ENCODE measurements around the gene PLVAP. TPM values are rescaled to one million over a fixed set of nuclear protein-coding genes. Genes with fewer than 3 reads are reported as not detected.

Gene PLVAP
- total and polyA plus RNA-seq, 9 of the 15 experiments (the other 6 are each of a cell fraction or from before 2014, with no cell fraction given): 0.09 to 0.84 (median 0.51) TPM; not detected in 4

DNA sequence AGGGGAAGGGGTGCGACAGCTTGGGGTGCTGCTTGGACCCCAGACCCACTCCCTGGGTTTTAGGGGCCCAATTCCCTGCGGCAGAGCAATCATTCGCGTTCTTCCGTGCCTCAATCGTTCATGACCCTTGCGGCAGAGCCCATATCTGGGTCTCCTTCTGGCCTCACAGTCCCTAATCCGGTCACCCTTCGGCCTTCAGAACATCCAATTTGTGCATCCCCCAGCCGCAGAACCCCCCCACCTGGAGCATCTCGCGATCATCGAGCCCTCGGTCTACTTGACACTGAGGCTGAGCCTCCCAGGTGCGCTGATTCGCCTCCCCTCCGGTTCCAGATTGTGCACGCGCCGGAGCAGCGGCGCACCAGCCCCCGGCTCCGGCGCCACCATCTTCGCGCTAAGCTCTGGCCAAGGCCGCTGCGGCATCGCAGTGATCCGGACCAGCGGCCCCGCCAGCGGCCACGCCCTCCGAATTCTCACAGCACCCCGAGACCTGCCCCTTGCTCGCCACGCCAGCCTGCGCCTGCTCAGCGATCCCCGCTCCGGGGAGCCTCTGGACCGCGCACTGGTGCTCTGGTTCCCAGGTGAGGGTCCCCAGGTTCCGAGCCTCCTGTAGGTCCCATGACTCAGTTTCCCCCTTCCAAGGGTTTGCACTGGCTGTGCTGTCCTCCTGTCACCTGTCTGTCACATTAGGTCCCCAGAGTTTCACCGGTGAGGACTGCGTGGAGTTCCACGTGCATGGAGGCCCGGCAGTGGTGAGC is 39.3 kb downstream of the PLVAP start (continued):
- TF ChIP-seq, protein P1, sequence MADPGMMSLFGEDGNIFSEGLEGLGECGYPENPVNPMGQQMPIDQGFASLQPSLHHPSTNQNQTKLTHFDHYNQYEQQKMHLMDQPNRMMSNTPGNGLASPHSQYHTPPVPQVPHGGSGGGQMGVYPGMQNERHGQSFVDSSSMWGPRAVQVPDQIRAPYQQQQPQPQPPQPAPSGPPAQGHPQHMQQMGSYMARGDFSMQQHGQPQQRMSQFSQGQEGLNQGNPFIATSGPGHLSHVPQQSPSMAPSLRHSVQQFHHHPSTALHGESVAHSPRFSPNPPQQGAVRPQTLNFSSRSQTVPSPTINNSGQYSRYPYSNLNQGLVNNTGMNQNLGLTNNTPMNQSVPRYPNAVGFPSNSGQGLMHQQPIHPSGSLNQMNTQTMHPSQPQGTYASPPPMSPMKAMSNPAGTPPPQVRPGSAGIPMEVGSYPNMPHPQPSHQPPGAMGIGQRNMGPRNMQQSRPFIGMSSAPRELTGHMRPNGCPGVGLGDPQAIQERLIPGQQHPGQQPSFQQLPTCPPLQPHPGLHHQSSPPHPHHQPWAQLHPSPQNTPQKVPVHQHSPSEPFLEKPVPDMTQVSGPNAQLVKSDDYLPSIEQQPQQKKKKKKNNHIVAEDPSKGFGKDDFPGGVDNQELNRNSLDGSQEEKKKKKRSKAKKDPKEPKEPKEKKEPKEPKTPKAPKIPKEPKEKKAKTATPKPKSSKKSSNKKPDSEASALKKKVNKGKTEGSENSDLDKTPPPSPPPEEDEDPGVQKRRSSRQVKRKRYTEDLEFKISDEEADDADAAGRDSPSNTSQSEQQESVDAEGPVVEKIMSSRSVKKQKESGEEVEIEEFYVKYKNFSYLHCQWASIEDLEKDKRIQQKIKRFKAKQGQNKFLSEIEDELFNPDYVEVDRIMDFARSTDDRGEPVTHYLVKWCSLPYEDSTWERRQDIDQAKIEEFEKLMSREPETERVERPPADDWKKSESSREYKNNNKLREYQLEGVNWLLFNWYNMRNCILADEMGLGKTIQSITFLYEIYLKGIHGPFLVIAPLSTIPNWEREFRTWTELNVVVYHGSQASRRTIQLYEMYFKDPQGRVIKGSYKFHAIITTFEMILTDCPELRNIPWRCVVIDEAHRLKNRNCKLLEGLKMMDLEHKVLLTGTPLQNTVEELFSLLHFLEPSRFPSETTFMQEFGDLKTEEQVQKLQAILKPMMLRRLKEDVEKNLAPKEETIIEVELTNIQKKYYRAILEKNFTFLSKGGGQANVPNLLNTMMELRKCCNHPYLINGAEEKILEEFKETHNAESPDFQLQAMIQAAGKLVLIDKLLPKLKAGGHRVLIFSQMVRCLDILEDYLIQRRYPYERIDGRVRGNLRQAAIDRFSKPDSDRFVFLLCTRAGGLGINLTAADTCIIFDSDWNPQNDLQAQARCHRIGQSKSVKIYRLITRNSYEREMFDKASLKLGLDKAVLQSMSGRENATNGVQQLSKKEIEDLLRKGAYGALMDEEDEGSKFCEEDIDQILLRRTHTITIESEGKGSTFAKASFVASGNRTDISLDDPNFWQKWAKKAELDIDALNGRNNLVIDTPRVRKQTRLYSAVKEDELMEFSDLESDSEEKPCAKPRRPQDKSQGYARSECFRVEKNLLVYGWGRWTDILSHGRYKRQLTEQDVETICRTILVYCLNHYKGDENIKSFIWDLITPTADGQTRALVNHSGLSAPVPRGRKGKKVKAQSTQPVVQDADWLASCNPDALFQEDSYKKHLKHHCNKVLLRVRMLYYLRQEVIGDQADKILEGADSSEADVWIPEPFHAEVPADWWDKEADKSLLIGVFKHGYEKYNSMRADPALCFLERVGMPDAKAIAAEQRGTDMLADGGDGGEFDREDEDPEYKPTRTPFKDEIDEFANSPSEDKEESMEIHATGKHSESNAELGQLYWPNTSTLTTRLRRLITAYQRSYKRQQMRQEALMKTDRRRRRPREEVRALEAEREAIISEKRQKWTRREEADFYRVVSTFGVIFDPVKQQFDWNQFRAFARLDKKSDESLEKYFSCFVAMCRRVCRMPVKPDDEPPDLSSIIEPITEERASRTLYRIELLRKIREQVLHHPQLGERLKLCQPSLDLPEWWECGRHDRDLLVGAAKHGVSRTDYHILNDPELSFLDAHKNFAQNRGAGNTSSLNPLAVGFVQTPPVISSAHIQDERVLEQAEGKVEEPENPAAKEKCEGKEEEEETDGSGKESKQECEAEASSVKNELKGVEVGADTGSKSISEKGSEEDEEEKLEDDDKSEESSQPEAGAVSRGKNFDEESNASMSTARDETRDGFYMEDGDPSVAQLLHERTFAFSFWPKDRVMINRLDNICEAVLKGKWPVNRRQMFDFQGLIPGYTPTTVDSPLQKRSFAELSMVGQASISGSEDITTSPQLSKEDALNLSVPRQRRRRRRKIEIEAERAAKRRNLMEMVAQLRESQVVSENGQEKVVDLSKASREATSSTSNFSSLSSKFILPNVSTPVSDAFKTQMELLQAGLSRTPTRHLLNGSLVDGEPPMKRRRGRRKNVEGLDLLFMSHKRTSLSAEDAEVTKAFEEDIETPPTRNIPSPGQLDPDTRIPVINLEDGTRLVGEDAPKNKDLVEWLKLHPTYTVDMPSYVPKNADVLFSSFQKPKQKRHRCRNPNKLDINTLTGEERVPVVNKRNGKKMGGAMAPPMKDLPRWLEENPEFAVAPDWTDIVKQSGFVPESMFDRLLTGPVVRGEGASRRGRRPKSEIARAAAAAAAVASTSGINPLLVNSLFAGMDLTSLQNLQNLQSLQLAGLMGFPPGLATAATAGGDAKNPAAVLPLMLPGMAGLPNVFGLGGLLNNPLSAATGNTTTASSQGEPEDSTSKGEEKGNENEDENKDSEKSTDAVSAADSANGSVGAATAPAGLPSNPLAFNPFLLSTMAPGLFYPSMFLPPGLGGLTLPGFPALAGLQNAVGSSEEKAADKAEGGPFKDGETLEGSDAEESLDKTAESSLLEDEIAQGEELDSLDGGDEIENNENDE (IDR thresholded peaks at IDR 0.05; ENCODE audit: low read depth, low read length): no peak
- TF ChIP-seq, protein P2, sequence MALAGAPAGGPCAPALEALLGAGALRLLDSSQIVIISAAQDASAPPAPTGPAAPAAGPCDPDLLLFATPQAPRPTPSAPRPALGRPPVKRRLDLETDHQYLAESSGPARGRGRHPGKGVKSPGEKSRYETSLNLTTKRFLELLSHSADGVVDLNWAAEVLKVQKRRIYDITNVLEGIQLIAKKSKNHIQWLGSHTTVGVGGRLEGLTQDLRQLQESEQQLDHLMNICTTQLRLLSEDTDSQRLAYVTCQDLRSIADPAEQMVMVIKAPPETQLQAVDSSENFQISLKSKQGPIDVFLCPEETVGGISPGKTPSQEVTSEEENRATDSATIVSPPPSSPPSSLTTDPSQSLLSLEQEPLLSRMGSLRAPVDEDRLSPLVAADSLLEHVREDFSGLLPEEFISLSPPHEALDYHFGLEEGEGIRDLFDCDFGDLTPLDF (CRISPR knock-in tag; IDR thresholded peaks at IDR 0.05): no peak
- TF ChIP-seq KDM5B (IDR thresholded peaks at IDR 0.05; ENCODE audit: insufficient replicate concordance, low read depth, low read length) (no peak), ZNF77 (CRISPR knock-in tag; IDR thresholded peaks at IDR 0.05) (no peak), PRMT5 (CRISPR knock-in tag; IDR thresholded peaks at IDR 0.05) (no peak), ZNF146 (CRISPR knock-in tag; IDR thresholded peaks at IDR 0.05; ENCODE audit: unreplicated experiment) (no peak), L3MBTL2 (IDR thresholded peaks at IDR 0.05) (no peak; the same call in 1 of the 2 replicates)
- TF ChIP-seq, protein P3, sequence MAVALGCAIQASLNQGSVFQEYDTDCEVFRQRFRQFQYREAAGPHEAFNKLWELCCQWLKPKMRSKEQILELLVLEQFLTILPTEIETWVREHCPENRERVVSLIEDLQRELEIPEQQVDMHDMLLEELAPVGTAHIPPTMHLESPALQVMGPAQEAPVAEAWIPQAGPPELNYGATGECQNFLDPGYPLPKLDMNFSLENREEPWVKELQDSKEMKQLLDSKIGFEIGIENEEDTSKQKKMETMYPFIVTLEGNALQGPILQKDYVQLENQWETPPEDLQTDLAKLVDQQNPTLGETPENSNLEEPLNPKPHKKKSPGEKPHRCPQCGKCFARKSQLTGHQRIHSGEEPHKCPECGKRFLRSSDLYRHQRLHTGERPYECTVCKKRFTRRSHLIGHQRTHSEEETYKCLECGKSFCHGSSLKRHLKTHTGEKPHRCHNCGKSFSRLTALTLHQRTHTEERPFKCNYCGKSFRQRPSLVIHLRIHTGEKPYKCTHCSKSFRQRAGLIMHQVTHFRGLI (CRISPR knock-in tag; IDR thresholded peaks at IDR 0.05): no peak
- TF ChIP-seq, protein P4, sequence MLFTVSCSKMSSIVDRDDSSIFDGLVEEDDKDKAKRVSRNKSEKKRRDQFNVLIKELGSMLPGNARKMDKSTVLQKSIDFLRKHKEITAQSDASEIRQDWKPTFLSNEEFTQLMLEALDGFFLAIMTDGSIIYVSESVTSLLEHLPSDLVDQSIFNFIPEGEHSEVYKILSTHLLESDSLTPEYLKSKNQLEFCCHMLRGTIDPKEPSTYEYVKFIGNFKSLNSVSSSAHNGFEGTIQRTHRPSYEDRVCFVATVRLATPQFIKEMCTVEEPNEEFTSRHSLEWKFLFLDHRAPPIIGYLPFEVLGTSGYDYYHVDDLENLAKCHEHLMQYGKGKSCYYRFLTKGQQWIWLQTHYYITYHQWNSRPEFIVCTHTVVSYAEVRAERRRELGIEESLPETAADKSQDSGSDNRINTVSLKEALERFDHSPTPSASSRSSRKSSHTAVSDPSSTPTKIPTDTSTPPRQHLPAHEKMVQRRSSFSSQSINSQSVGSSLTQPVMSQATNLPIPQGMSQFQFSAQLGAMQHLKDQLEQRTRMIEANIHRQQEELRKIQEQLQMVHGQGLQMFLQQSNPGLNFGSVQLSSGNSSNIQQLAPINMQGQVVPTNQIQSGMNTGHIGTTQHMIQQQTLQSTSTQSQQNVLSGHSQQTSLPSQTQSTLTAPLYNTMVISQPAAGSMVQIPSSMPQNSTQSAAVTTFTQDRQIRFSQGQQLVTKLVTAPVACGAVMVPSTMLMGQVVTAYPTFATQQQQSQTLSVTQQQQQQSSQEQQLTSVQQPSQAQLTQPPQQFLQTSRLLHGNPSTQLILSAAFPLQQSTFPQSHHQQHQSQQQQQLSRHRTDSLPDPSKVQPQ (CRISPR knock-in tag; IDR thresholded peaks at IDR 0.05; ENCODE audit: borderline replicate concordance): no peak

Measured in K562 (cell line).